Measurements from ENCODE around the gene KMT2A.

- TF ChIP-seq CTCF (IDR thresholded peaks at IDR 0.05) (peak in 5 of 6 experiments; percentile 32 to 78 (median 75)), POLR2A (IDR thresholded peaks at IDR 0.05) (no peak)
Observed at GRCh38 chr11:118488480-118489109, 52.3 kb downstream of the KMT2A start.

Data from thyroid gland (tissue), 4 donors.